Measurements from ENCODE around the gene WDR27.

DNA sequence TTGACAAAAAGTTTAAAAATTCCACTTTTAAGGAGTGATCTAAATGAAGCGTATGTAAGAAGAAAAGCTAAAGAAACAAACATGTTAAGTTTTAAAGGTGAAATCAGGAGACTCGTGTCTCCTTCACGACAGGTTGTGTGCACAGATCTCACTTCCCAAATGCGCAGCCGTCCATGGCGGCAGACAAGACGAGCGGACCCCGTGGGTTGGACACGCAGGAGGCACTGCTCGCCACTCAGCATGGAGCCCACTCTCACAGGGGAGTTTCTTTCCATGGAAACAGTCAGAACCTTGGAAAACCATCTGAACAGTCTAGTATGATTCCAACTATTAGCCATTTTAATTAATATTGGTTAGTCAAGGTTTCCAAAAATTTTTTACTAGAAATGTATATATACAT is 48.9 kb downstream of the WDR27 start:
- TF ChIP-seq CTCF (IDR thresholded peaks at IDR 0.05 in 8 of 11, conservative IDR thresholded peaks at IDR 0.05 in 3 of 11) (no peak), POLR2A (IDR thresholded peaks at IDR 0.05) (no peak), POLR2AphosphoS5 (IDR thresholded peaks at IDR 0.05) (no peak)

Data from spleen (tissue), 7 donors.